OCI-LY7 (cell line): ENCODE measurements around the gene RSAD2.

Source experiments
- EZH2phosphoT487 ChIP-seq: fragments of 200-600 bp; sonication (generic); IDR thresholded peaks from 2 replicates; pipeline ENCODE4 v1.6.1; 2018; ENCODE audit warnings: low read depth, borderline replicate concordance, mild to moderate bottlenecking, mixed run types, antibody characterized with exemption, low read length, moderate library complexity, mixed read lengths
- TF ChIP-seq, protein P1 (sequence below): fragments of 200-600 bp; sonication (generic); conservative IDR thresholded peaks from 2 replicates; pipeline ENCODE4 v1.5.1; 2014; ENCODE audit warnings: mild to moderate bottlenecking, antibody characterized with exemption, low read length, moderate library complexity, mixed read lengths

DNA sequence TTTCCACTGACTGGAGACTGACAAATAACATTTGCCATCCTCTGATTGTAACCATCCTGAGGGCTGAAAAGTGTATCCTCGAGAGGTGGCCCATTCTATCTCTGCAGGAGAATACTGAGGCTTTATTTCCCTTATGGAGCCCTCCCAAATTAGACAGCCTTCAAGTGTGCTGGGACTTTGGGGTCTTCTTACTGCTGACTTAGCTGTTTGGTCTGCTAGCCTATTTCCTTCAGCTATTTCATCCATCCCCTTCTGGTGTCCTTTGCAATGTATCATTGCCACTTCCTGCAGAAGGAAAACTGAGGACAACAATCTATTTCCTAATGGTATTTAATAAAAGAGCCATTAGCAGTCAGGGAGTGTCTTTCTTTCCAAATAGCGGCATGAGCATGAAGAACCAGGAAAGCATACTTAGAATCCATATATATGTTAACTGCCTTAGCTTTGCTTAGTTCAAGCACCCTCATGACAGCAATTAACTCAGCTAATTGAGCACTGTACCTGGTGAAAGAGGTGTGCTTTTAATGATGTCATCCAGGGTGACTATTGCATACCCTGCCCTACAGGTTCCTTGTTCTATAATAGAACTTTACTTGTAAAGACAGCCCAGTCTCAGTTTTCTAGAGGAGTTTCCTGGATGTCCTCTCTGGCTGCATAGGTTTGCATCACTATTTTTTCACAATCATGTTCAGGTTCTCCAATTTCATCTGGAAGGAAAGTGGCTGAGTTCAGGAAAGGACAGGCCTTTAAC is 35.9 kb upstream of the RSAD2 start:
- TF ChIP-seq, protein P1, sequence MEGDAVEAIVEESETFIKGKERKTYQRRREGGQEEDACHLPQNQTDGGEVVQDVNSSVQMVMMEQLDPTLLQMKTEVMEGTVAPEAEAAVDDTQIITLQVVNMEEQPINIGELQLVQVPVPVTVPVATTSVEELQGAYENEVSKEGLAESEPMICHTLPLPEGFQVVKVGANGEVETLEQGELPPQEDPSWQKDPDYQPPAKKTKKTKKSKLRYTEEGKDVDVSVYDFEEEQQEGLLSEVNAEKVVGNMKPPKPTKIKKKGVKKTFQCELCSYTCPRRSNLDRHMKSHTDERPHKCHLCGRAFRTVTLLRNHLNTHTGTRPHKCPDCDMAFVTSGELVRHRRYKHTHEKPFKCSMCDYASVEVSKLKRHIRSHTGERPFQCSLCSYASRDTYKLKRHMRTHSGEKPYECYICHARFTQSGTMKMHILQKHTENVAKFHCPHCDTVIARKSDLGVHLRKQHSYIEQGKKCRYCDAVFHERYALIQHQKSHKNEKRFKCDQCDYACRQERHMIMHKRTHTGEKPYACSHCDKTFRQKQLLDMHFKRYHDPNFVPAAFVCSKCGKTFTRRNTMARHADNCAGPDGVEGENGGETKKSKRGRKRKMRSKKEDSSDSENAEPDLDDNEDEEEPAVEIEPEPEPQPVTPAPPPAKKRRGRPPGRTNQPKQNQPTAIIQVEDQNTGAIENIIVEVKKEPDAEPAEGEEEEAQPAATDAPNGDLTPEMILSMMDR = no peak
- no peak for TF ChIP-seq EZH2phosphoT487
